H9 (cell line): Measurements from ENCODE around the gene LYZL2. TPM values are rescaled to one million over a fixed set of nuclear protein-coding genes. Genes with fewer than 3 reads are reported as not detected.

Experiments
- DNase-seq: peaks from one replicate; pipeline ENCODE4 v3.0.0-alpha.2; 2017
- H2AFZ ChIP-seq: one replicate; pipeline ENCODE4 v1.6.1; 2013; ENCODE audit warnings: mild to moderate bottlenecking, low read length, control low read depth, moderate library complexity
- H2AK5ac ChIP-seq: 2 replicates; pipeline ENCODE4 v1.6.1; 2013; ENCODE audit warnings: low read length, control low read depth, mixed read lengths; ENCODE audit not compliant: insufficient read length
- H2BK120ac ChIP-seq: one replicate; pipeline ENCODE4 v1.6.1; 2013; ENCODE audit warnings: low read depth, mild to moderate bottlenecking, low read length, control low read depth, inconsistent platforms; ENCODE audit not compliant: poor library complexity, severe bottlenecking
- H2BK12ac ChIP-seq: 2 replicates; pipeline ENCODE4 v1.6.1; 2013; ENCODE audit warnings: low read length, control low read depth, mixed read lengths, low read depth; ENCODE audit not compliant: insufficient read length
- H2BK15ac ChIP-seq: 2 replicates; pipeline ENCODE4 v1.6.1; 2013; ENCODE audit warnings: low read depth, low read length, control low read depth
- H2BK20ac ChIP-seq: one replicate; pipeline ENCODE4 v1.6.1; 2013; ENCODE audit warnings: low read depth, mild to moderate bottlenecking, low read length, control low read depth, inconsistent platforms; ENCODE audit not compliant: poor library complexity, severe bottlenecking
- H2BK5ac ChIP-seq: 2 replicates; pipeline ENCODE4 v1.6.1; 2013; ENCODE audit warnings: low read length, control low read depth, mixed read lengths; ENCODE audit not compliant: insufficient read length
- H3K14ac ChIP-seq: 2 replicates; pipeline ENCODE4 v1.6.1; 2013; ENCODE audit warnings: low read length, control low read depth; ENCODE audit not compliant: insufficient read depth
- H3K18ac ChIP-seq: 2 replicates; pipeline ENCODE4 v1.6.1; 2013; ENCODE audit warnings: low read depth, mild to moderate bottlenecking, mixed read lengths, low read length, control low read depth; ENCODE audit not compliant: insufficient read length
- H3K23ac ChIP-seq: 2 replicates; pipeline ENCODE4 v1.6.1; 2013; ENCODE audit warnings: low read length, control low read depth, mixed read lengths, low read depth; ENCODE audit not compliant: insufficient read length
- H3K23me2 ChIP-seq: 2 replicates; pipeline ENCODE4 v1.6.1; 2013; ENCODE audit warnings: low read depth, mild to moderate bottlenecking, mixed read lengths, low read length, control low read depth; ENCODE audit not compliant: insufficient read length, poor library complexity, severe bottlenecking
- H3K27ac ChIP-seq: 2 replicates; pipeline ENCODE4 v1.5.1; 2013; ENCODE audit warnings: low read length, control low read depth, mixed read lengths, low read depth; ENCODE audit not compliant: insufficient read length
- H3K27me3 ChIP-seq: 2 replicates; pipeline ENCODE4 v1.6.1; 2013; ENCODE audit warnings: low read length, control low read depth, inconsistent platforms; ENCODE audit not compliant: insufficient read depth
- H3K4ac ChIP-seq: 2 replicates; pipeline ENCODE4 v1.6.1; 2013; ENCODE audit warnings: low read depth, mild to moderate bottlenecking, control low read depth, inconsistent platforms, low read length, moderate library complexity
- H3K4me1 ChIP-seq: 2 replicates; pipeline ENCODE4 v1.6.1; 2013; ENCODE audit warnings: low read length, control low read depth, inconsistent platforms; ENCODE audit not compliant: insufficient read depth
- H3K4me2 ChIP-seq: 2 replicates; pipeline ENCODE4 v1.6.1; 2013; ENCODE audit warnings: low read length, control low read depth, mixed read lengths; ENCODE audit not compliant: insufficient read length, insufficient read depth
- H3K56ac ChIP-seq: 2 replicates; pipeline ENCODE4 v1.6.1; 2013; ENCODE audit warnings: low read depth, mild to moderate bottlenecking, mixed read lengths, low read length, control low read depth; ENCODE audit not compliant: insufficient read length
- H3K79me1 ChIP-seq: 2 replicates; pipeline ENCODE4 v1.6.1; 2013; ENCODE audit warnings: low read depth, mild to moderate bottlenecking, moderate library complexity, low read length, control low read depth, inconsistent platforms; ENCODE audit not compliant: insufficient read depth, poor library complexity, severe bottlenecking
- H3K79me2 ChIP-seq: 2 replicates; pipeline ENCODE4 v1.6.1; 2013; ENCODE audit warnings: low read length, control low read depth, inconsistent platforms; ENCODE audit not compliant: insufficient read depth
- H3K9ac ChIP-seq: 2 replicates; pipeline ENCODE4 v1.6.1; 2013; ENCODE audit warnings: low read length, control low read depth, mixed read lengths; ENCODE audit not compliant: insufficient read length; ENCODE audit errors: extremely low read depth
- H3K9me3 ChIP-seq: one replicate; pipeline ENCODE4 v1.6.1; 2013; ENCODE audit warnings: low read depth, low read length, inconsistent platforms; ENCODE audit not compliant: control insufficient read depth
- H3T11ph ChIP-seq: one replicate; pipeline ENCODE4 v1.6.1; 2013; ENCODE audit warnings: mild to moderate bottlenecking, low read length, control low read depth, inconsistent platforms
- H4K20me1 ChIP-seq: one replicate; pipeline ENCODE4 v1.6.1; 2013; ENCODE audit not compliant: control insufficient read depth, insufficient read length, insufficient read depth
- H4K5ac ChIP-seq: 2 replicates; pipeline ENCODE4 v1.6.1; 2013; ENCODE audit warnings: low read depth, mild to moderate bottlenecking, mixed read lengths, low read length, control low read depth; ENCODE audit not compliant: insufficient read length
- H4K8ac ChIP-seq: replicated peaks from 2 replicates; pipeline ENCODE4 v1.6.1; 2013; ENCODE audit warnings: low read length, control low read depth, mixed read lengths, low read depth; ENCODE audit not compliant: insufficient read length
- H4K91ac ChIP-seq: 2 replicates; pipeline ENCODE4 v1.6.1; 2013; ENCODE audit warnings: low read depth, mild to moderate bottlenecking, moderate library complexity, mixed read lengths, low read length, control low read depth; ENCODE audit not compliant: insufficient read length
- H3K27ac Mint-ChIP-seq, 3 experiments: 2 replicates in 2 of 3; 3 replicates in 1 of 3; pipeline ENCODE4 v1.8.0; 2020 to 2021; ENCODE audit warnings: mixed read lengths in 3 of 3, mild to moderate bottlenecking in 1 of 3, moderate library complexity in 1 of 3
- H3K27me3 Mint-ChIP-seq: 2 replicates; pipeline ENCODE4 v1.8.0; 2021; ENCODE audit warnings: low read depth, mild to moderate bottlenecking, moderate library complexity, mixed read lengths
- H3K36me3 Mint-ChIP-seq, 3 experiments: 2 replicates in 2 of 3; 3 replicates in 1 of 3; pipeline ENCODE4 v1.8.0; 2020 to 2021; ENCODE audit warnings: low read depth in 3 of 3, mixed read lengths in 3 of 3; ENCODE audit not compliant: insufficient read depth in 1 of 3
- H3K4me1 Mint-ChIP-seq, 2 experiments: 2 replicates each; pipeline ENCODE4 v1.8.0; 2020; ENCODE audit warnings: mixed read lengths in 2 of 2
- H3K4me3 Mint-ChIP-seq, 2 experiments: 2 replicates in 1 of 2; 3 replicates in 1 of 2; pipeline ENCODE4 v1.8.0; 2020 to 2021; ENCODE audit warnings: mild to moderate bottlenecking in 2 of 2, mixed read lengths in 2 of 2, moderate library complexity in 1 of 2
- H3K9me3 Mint-ChIP-seq, 2 experiments: 2 replicates in 1 of 2; 3 replicates in 1 of 2; pipeline ENCODE4 v1.8.0; 2020; ENCODE audit warnings: mild to moderate bottlenecking in 2 of 2, mixed read lengths in 2 of 2, moderate library complexity in 1 of 2
- CTCF ChIP-seq: fragments of 200-600 bp; sonication (generic); conservative IDR thresholded peaks from 3 replicates; pipeline ENCODE4 v1.8.0; 2021; ENCODE audit warnings: antibody characterized with exemption, mild to moderate bottlenecking
- WGBS: extraction: QIAGEN DNeasy Blood & Tissue Kit; methylation state at CpG from one replicate; pipeline ENCODE4 v1.1.7; 2013; ENCODE audit warnings: missing lambda C conversion rate, low lambda C conversion rate, mixed read lengths; ENCODE audit not compliant: insufficient read length; ENCODE audit errors: extremely low coverage; 5-methylcytosine and 5-hydroxymethylcytosine counted together
- total RNA-seq: library from RNA; stranded (reverse); gene quantifications from 2 replicates; pipeline ENCODE4 v1.2.1, GENCODE V29; 2021

Gene LYZL2
- total RNA-seq, 1 experiment from 2014 or later, result not detected

- H3K9me3 Mint-ChIP-seq, result no peaks in the 10 kb centered on the region
- H4K8ac ChIP-seq, result no peak overlapping the region
- H4K5ac ChIP-seq, result no peak overlapping the region
- no peak overlapping the region for H2BK120ac ChIP-seq
- H2BK20ac ChIP-seq, result no peak overlapping the region
- no peak overlapping the region for H4K91ac ChIP-seq
- H3K14ac ChIP-seq, result no peak overlapping the region
- H3K4me1 Mint-ChIP-seq, result peaks cover 20 to 21% of the 10 kb centered on the region in 2 experiments
- no peaks in the 10 kb centered on the region for H3K9me3 ChIP-seq
- no peak overlapping the region for H2AK5ac ChIP-seq
- no peaks in the 10 kb centered on the region; the same call in 1 of the 2 replicates for H3K27me3 Mint-ChIP-seq
- H3K56ac ChIP-seq, result no peak overlapping the region
- H2AFZ ChIP-seq, result no peak overlapping the region
- no CpG with 5 or more reads among the region's 3 CpGs for WGBS
- no peaks in the 10 kb centered on the region for H4K20me1 ChIP-seq
- H3K4me3 Mint-ChIP-seq, result no peak overlapping the region
- H3K23me2 ChIP-seq, result no peaks in the 10 kb centered on the region
- no peak overlapping the region for H3K4ac ChIP-seq
- no peak overlapping the region for H3K27ac Mint-ChIP-seq
- H3K79me2 ChIP-seq, result no peaks in the 10 kb centered on the region
- H3K4me1 ChIP-seq, result peaks cover 2% of the 10 kb centered on the region; the same call in 1 of the 2 replicates
- H2BK12ac ChIP-seq, result no peak overlapping the region
- H3K27me3 ChIP-seq, result peaks cover 2% of the 10 kb centered on the region; the same call in 1 of the 2 replicates
- TF ChIP-seq CTCF, result no peak
- H2BK5ac ChIP-seq, result no peak overlapping the region
- H3T11ph ChIP-seq, result no peak overlapping the region
- H2BK15ac ChIP-seq, result no peak overlapping the region
- H3K4me2 ChIP-seq, result no peak overlapping the region
- no peak overlapping the region for H3K27ac ChIP-seq
- H3K18ac ChIP-seq, result no peak overlapping the region
- H3K79me1 ChIP-seq, result no peaks in the 10 kb centered on the region
- H3K23ac ChIP-seq, result no peak overlapping the region
- no peaks in the 10 kb centered on the region for H3K36me3 Mint-ChIP-seq
- H3K9ac ChIP-seq, result no peak overlapping the region
- no peak for DNase-seq
Measured at GRCh38 chr10:30579574-30579973, 50.0 kb downstream of the LYZL2 start.
